Measurements from ENCODE around the gene UPP2.

The UPP2 gene

DNA sequence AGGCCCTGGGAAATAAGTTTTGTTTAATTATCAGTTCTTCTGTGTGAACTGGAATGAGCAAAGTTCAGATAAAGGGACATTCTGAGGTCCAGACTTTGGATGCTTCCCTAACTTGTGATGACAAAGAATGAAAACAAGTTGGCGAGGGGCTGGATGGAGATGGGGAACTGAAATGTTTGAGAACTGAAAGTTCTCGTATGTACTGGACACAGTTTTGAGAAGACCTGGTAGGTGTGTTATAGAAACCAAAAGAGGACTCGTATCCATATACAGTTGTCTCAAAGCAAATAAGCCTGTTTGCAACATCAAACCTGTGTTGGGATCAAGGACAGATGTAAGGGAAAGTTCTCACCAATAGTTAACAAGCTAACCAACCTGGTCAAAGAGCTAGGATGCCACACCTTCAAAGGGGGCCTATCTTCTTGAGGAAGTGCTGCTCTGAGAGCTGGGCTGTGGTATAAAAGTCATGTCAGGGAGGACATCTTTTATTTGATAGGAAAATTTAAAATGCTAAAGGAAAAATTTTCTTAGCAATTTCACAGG is at the start of gene UPP2:
UPP2 (plus strand) TSS at position 493 of the 543 bp plus-strand sequence. CDS start 188 bp downstream, outside the sequence.
- DNase-seq = no peak

DNA sequence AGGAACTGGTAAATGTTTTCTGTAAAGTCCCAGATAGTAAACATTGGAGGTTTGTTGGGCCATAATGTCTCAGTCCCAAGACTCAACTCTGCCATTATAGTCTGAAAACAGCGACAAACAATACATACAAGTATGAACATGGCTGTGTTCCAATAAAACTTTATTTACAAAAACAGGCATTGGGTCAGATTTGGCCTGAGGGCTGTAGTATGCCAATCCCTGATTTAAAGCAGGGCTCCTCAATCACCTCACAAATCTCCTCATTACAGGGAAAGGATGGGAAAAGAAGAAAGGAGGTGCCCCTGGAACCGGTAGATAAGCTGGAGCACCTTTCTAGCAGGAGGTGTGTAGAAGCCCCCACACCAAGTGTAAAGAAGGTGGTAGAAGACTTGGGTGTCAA is 48.9 kb upstream of the UPP2 start:
- DNase-seq = no peak

DNA sequence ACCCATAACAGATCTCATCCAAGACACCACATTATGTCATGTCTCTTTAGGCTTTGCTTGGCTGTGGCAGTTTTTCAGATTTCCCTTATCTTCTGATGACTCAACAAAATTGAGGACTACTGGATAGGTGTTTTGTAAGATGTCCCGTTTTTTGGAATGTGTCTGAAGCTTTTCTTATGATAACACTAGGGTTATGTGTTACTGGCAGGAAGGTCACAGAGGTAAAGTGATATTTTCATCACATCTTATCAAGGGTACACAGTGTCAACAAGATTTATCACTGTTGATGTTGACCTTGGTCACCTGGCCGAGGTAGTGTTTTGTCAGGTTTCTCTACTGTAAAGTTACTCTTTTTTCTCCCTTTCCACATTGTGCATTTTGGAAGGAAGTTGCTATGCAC is 44.8 kb upstream of the UPP2 start:
- no peak for DNase-seq

DNA sequence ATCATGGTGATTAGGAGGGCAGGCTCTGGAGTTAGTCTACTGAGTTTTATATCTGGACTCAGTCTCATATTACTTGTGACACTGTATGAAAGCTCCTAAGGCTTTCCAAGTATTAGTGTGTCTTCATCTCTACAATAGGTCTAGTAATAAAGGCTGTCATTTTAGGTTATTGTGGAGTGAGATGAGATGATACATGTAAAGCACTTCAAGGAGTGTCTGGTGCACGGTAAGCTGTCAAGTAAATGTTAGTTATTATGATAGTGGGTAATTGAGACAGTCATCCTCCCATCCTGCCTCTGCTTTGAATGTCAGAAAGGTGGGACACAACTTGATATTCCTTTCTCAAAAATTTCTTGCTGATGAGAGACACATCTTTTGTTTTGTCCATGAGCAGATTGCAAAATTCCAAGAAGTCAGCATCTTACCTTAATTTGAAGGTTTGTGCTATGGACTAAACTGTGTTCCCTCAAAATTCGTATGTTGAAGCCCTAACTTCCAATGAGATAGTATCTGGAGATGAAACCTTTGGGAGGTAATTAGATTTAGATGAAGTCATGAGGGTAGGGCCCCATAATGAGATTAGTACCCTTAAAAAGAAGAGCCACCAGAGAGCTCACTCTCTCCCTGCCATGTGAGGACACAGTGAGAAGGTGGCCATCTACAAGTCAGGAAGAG is 41.4 kb upstream of the UPP2 start:
- no peak for DNase-seq

DNA sequence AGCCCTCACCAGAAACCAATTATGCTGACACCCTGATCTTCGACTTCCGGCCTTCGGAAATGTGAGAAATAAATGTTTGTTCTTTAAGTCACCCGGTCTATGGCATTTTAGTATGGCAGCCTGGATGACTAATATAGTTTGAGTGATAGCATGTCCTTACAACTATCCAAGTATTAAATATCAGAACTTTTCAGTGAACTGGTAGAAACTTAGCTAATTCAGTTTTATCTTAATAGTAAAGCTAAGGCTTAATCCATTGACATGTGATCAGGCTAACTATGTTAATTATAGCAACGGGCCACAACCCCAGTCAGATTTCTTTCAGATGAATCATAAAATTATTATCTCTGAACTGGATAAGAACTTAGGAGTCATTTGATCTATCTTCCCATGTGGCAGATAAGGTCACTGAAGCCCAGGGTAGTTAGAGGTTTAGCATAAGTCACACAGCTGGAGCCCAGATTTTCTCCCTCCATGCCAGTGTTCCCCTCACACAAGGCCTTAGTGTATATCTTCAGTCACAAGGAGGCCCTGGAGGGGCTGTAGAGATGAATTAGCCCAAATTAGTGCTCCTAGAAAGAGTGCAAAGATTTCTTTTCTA is 40.7 kb upstream of the UPP2 start:
- DNase-seq = no peak

DNA sequence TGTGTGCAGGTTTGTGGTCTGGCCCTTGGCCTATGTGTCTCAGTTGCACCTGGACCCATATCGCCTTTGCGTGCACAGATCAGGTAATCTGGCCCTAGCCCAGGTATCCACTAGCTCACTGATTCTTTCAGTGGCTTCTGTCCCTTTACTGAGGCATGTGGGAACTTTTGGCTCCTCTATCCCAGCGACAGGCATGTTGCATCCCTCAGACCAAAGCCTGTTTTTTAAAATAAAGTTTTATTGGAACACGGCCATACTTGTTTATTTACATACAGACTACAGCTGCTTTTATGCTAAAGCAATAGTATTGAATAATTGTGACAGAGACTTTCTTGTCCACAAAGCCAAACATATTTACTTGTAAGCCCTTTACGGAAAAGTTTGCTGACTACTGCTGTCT is 39.9 kb upstream of the UPP2 start:
- no peak for DNase-seq

DNA sequence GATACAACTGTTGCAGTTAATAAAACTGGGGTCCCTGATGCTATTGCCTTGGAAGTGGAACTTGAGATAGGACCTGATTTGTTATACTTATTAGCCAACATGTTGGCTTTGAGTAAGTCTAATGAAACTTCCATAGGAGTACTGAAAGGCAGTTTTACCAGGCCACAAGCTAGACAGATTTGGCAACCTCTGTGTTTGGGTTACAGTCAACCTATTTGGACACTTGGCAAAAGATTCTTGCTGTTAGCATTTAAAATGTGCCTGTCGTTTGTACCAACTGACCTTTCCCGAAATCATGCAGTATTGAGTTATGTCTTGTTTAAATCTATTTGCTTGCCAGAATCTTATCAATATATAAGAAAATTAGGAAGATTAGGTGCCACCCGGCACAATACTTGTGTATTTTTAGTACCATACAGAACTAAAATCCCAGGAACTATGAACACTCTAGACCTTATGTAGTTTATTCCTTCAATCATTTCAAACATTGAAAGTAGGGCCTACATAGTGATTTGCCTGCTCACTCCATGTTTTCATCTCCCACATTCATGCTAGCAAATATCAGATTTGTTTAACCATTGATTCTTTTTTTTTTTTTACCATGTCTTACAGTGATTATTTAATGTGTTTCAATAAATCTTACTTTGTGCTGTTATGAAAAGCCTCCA is 35.5 kb upstream of the UPP2 start:
- no peak for DNase-seq

DNA sequence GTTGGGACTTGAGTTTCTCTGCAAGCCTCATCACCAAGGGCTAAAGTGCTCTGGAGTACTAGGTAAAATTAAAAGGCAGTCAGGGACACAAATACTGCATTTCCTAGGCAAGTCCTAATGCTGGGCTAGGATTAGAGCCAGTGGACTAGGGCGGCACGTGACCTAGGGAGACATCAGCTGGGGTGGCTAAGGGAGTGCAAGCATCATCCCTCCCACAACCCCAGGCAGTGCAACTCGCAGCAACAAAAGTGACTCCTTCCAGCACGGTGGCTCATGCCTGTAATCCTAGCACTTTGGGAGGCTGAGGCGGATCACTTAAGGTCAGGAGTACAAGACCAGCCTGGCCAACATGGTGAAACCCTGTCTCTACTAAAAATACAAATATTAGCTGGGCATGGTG is 30.7 kb upstream of the UPP2 start:
- no peak for DNase-seq

DNA sequence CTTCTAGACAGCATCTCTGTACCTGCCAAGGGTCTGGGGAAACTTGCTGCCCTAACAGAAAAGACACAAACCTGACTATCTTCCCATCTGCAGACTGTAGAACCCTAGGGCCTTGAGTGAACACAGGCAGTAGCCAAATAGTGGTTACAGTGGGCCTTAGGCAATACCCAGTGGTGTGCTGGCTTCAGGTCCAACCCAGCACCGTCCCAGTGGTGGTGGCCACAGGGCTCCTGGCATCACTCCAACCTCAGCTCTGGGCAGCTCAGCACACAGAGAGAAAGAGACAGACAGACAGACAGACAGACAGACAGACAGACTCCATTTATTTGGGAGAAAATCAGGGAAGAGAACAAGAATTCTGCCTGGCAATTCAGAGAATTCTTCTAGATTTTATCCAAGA is 29.3 kb upstream of the UPP2 start:
- DNase-seq = no peak

DNA sequence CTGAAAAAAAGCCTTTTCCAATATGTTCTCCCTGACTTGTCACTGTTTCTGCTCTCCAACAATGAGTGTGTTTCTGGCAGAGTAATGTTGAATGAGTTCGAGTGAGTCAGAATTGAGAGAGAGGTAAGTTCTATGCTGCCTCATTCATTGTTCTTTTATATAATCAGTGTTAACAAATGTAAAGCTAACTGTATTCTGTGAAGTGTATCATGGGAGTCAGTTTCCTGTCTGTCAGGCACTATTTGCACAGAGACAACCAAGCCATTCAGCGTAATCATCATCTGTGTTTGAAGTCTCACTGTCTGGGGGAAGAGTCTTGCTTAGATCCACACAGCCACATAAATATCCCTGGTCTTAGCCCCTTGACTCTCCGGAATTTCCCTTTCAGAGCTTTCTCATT is 22.0 kb upstream of the UPP2 start:
- no peak for DNase-seq

DNA sequence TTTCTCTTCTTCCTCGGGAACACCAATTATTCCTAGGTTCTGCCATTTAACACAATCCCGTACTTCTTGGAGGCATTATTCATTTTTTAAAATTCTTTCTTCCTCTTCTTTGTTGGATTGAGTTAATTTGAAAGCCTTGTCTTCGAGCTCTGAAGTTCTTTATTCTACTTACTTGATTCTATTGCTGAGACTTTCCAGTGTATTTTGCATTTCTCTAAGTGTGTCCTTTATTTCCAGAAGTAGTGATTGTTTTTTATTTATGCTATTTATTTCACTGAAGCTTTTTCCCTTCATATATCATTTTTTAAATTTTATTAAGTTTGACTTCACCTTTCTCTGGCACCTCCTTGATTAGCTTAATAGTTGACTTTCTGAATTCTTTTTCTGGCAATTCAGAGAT is 13.6 kb upstream of the UPP2 start:
- no peak for DNase-seq

DNA sequence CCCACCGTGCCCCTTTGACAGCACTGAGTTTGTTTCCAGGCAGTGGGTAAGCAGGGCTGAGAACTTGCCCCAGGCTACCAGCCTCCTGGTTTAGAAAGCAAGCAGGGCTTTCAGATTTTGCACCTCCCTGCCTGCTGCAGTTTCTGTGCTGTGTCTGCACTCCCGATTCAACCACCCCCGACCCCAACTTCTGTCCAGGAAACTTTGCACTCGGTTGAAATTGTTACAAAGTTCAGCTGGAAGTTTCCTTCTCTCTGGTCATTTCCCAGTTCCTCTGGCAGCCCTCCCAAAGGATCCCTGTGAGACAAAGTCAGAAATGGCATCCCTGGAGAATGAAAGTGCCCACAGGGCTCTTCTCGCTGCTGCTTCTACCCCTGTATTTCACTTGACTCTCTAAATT is 12.4 kb upstream of the UPP2 start:
- no peak for DNase-seq

DNA sequence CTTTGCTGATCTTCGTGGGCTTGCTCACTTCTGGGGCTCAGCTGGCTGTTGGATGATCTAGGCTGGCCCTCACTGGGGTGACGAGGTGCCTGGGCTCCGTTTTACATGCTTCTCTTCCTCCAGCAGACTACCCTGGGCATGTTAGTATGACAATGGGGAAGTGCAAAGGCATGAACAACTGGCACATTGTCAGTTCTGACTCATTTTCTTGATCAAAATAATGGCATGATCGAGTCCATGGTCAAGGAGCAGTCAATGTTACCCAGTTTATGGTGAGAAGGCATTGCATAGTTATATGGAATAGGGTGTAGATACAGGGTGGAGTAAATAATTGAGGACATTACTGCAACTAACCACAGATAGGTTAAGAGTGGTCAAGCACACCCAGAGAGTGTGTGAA is 10.0 kb upstream of the UPP2 start:
- DNase-seq = no peak

DNA sequence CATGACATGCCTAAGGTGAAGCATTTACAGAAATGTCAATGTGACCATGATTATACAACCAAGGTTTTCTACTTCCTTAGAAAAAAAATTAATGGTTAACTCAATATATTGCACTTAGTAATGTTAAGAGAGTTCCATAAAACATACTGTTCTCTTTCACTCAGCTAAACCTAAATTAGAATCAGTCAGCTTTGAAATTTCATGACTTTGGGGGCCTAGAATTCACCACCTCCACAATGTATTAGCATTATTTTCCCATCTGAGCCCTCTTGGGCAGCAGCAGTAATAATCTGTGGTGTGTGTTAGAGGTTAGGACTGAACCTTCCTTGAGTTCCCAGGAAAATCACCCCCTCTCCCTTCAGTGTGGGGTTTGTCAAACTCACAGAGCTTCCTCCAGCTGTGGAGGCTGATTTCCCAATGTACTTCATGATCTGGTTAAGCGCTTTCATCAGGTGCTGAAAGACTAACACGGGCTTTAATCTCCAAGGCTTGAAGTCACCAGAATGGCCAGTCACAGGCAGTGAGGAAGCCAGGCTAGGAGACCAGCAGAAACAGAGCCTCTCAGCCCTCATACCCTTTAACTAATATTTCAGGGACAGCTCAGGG is 7.1 kb upstream of the UPP2 start:
- DNase-seq = no peak

DNA sequence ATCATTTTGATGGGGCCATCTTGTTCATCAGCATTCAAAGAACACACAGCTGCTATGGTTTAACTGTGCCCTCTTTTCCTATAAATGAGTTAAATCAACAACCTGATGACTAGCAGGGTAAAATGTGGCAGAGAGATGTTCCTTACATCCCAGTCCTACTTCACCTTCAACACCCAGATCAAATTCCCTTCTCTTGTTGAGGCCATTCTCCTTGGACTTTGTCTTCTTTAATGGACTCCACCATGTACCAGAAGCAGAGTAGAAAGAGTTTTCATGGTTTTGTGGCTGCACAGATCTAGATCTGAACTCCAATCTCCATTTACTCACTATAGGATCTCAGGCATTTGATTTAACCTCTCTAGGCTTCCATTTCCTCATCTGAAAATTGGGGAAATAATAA is 6.4 kb upstream of the UPP2 start:
- DNase-seq = no peak

DNA sequence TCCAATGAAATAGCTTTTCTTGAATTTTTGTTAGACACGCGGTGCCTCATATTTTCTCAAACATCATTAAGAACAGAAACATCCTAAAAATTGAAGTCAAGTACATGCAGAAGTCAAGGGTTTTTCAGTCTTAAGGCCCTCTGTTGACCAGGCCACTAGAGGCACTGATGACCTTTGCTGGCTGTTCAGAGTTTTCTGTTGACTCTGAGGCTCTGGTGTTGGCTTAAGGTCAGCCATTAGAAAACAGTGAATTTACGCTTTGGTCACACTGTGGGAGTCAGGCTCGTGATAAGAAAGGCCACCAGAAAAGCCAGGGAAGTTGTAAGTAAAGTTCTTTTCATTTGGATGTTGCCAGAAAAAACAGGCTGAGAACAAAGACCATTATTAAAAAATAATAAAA is 5.8 kb upstream of the UPP2 start:
- DNase-seq = no peak

DNA sequence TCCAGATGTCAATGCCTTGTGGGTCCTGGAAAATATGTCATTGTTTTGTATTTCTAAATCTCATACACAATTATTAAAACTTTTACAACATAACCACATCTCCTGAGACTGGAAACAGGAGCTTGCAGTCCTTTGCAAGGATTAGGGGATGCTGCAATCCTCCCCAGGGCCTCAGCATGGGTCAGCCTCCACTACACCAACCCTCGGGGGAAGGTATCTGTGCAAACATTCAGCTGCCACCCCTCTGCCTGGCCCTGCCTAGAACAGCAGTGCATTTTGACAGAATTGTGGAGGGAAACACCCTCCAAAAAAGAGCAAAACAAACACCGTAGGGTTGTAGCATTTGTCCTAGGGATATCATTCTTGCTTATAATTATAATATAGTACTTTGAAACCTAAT is 4.2 kb upstream of the UPP2 start:
- no peak for DNase-seq

DNA sequence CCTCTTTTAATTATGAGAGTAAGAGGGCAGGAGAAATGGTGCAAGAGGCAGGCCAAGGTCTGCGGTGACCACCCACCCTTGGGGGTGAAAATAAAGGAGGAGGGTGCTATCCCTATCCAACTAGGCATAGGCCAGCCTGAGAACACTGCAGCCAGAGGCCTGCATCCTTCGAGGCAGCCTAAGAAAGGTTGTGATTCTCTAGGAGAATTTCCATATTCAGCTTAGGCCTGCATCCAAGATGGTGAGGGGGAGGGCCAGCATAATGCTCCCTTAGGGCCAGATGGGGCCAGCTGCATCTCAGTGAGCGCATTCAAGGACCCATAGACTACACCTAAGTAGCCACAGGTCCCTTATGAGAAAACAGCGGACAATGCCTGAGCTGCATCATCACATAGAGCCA is 3.5 kb upstream of the UPP2 start:
- DNase-seq = no peak

DNA sequence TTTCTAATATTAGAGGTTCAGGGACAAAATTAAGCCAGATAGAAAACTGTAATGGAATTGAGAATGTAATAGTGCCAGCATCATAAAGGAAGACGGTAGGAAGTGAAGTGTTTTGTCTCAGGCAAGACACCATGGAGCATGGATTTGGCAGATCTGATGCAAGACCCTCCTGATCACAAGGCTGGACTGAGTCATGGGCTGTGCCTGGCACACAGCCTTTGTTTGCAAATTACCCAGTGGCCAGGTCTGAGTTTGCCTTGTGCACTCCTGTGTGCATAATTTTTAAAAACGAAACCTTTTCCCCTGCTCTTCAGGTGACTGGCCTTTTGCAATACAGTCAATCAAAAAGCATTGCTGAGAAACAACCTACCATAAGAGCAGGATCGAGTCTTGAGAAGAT is 2.0 kb upstream of the UPP2 start:
- DNase-seq = no peak

DNA sequence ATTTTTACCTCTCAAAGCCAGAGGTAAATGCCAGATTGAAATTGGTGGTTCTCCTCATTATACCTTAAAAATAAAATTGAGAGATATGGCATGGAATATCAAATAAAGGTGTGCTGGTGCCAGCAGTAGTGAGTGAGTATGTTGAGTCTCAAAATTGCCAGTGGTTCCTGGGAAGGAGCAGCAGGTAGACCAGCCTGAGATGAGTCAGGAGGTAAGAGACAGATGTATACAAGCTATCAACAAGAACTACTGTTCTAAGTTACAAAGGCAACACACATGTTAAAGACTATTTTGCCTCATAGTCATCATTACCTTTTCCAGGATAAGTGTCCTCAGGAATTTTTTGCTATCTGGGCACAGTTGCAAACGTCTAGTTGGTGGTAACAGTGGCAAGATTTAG is 1.3 kb upstream of the UPP2 start:
- no peak for DNase-seq

DNA sequence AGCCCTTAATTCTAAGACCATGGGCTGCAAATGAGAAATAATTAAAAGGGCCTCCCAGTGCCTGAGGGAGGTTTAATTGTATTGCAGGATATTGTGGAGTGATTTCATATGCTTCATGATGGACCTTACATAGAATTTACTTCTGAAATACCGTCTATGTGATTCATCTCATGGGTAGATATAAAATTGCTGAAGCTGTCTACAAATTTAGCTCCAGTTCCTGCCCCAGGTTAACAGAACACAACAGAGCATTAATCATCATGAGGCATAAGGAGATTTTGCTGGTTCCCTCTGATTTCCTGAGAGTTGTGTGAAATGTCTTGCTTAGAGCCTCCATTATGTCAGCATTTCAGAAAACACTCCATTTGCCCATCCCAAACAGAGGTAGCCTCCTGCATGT is 770 bp downstream of the UPP2 start:
- DNase-seq = no peak

DNA sequence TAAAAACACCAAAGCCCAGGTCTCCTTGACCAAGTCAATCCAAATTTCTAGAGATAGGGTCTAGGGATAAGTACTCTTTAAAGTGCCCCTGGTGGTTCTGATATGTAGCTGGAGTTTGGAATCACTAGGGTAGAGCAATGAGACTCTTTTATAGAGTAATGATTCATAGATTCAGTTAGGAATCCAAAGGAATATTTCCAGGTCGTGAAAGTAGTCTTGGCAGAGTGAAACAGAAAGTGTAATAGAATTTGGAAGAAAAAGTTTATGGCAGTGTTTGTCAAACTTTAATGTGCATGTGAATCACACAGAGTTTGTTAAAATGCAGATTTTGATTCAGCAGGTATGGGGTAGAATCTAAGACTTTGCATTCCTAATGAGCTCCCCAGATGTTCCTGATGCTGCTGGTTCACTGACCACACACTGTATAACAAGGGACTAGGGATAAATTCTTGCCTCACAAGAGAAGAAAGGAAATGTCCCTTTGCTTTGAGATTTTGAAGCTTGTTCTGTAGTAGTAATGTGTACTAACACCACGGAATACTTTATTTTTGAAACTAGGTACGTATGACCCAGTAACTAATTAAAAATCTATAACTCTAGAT is 1.8 kb downstream of the UPP2 start:
- no peak for DNase-seq

DNA sequence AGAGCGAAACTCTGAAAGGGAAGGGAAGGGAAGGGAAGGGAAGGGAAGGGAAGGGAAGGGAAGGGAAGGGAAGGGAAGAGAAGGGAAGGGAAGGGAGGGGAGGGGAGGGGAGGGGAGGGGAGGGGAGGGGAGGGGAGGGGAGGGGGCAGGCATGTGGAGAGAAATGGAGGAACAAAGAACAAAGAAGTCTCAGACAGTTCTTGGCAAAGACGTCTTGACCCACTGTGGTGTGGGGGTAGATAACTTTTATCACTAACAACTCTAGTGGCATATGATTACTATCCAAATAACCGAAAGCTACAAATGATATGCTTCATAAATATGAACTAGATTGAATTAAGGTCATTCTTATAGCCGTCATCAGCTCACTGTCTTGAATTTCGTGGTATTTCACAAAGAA is 3.2 kb downstream of the UPP2 start:
- no peak for DNase-seq

DNA sequence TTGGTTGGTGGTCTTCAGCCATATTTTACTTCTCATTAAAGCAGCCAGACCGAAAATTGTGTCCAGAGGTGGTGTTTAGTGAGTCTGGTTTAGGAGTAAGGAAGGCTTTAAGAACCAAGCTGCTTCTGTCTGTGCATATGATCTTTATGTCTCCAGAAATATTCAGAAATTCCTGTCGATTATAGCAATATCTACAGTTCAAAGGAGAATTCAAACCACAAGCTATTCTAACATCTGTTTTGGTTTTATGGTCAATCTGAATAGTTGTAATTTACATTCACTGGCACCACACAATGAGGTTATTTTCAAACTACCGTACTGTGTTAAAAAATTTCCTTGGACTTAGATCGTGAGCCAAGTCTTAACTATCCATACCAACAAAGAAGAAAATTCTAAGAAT is 11.3 kb downstream of the UPP2 start:
- DNase-seq = no peak

All from stimulated activated naive CD4-positive, alpha-beta T cell treated with Interleukin-2 at 50 U/mL for 16 hours (primary cell).